Parathyroid adenoma (tissue), 2 donors: ENCODE data around the gene IL17RC.
A peak's percentile ranks its signal among the peaks of the same experiment; 100 is the strongest.
"Not testable (repeated sequence)": the region's sequence is repeated elsewhere in the genome, so short reads cannot be mapped to it uniquely, and the experiment has no call there.

Source experiments
- H2AFZ ChIP-seq: fragments of 300-600 bp; sonication (generic); one replicate; pipeline ENCODE4 v1.7.0; 2017; ENCODE audit warnings: antibody characterized with exemption, mild to moderate bottlenecking
- H3K27ac ChIP-seq: fragments of 300-600 bp; sonication (generic); one replicate; pipeline ENCODE4 v1.7.0; 2017
- H3K27me3 ChIP-seq: fragments of 300-600 bp; sonication (generic); one replicate; pipeline ENCODE4 v1.7.0; 2017; ENCODE audit warnings: low read length; ENCODE audit not compliant: control insufficient read depth, insufficient read depth
- H3K36me3 ChIP-seq: fragments of 300-600 bp; sonication (generic); one replicate; pipeline ENCODE4 v1.7.0; 2017; ENCODE audit warnings: low read length; ENCODE audit not compliant: control insufficient read depth, insufficient read depth
- H3K4me1 ChIP-seq: fragments of 300-600 bp; sonication (generic); one replicate; pipeline ENCODE4 v1.7.0; 2017; ENCODE audit warnings: control low read depth
- H3K4me2 ChIP-seq: fragments of 300-600 bp; sonication (generic); one replicate; pipeline ENCODE4 v1.7.0; 2017; ENCODE audit warnings: low read length
- H3K4me3 ChIP-seq: fragments of 300-600 bp; sonication (generic); one replicate; pipeline ENCODE4 v1.7.0; 2017; ENCODE audit warnings: low read depth, low read length
- H3K79me2 ChIP-seq: fragments of 300-600 bp; sonication (generic); one replicate; pipeline ENCODE4 v1.7.0; 2017; ENCODE audit warnings: control low read depth
- H3K9ac ChIP-seq: fragments of 300-600 bp; sonication (generic); one replicate; pipeline ENCODE4 v1.7.0; 2017; ENCODE audit warnings: mild to moderate bottlenecking
- H3K9me3 ChIP-seq: fragments of 300-600 bp; sonication (generic); one replicate; pipeline ENCODE4 v1.7.0; 2017; ENCODE audit warnings: low read length; ENCODE audit not compliant: control insufficient read depth
- CTCF ChIP-seq: fragments of 300-600 bp; sonication (generic); IDR thresholded peaks from one replicate; pipeline ENCODE4 v1.7.0; 2017; ENCODE audit warnings: antibody characterized with exemption, mild to moderate bottlenecking
- donor health status: primary hyperparathyroidism.

Gene IL17RC

GRCh38 chr3:9898467-9899241 is 18.2 kb upstream of the IL17RC start:
- H3K9me3 ChIP-seq, result no peaks in the 10 kb centered on the region
- H2AFZ ChIP-seq, result no peak overlapping the region
- TF ChIP-seq CTCF, result no peak
- no peaks in the 10 kb centered on the region for H3K36me3 ChIP-seq
- H3K27me3 ChIP-seq, result no peaks in the 10 kb centered on the region
- no peaks in the 10 kb centered on the region for H3K4me1 ChIP-seq
- no peak overlapping the region for H3K4me2 ChIP-seq
- no peak overlapping the region for H3K9ac ChIP-seq
- H3K27ac ChIP-seq, result no peak overlapping the region
- H3K4me3 ChIP-seq, result no peak overlapping the region
- H3K79me2 ChIP-seq, result peaks cover 9% of the 10 kb centered on the region

DNA sequence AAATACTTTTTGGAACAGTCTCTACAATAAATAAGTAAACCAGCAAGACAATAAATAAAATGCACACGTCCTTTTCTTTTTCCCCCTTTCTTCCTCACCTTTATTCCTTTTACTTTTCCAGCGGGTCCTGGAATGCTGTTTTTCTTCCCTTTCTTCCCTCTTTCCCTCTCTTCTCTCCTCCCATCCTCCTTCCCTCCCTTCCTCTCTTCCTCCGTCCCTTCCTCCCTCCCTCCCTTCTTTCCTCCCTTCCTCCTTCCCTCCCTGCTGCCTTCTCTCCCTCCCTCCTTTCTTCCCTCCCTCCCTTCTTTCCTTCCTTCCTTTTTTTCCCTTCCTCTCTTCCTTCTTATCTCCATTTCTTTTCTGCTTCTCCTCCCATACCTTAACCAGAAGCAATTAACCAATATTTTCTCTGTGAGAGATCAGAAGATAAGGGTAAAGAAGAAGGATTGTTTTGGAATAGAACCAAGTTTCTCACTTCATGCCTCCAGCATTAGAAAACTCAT is 17.6 kb upstream of the IL17RC start:
- H2AFZ ChIP-seq, result no peak overlapping the region
- H3K27me3 ChIP-seq, result no peaks in the 10 kb centered on the region
- H3K27ac ChIP-seq, result no peak overlapping the region
- H3K4me3 ChIP-seq, result no peak overlapping the region
- no peaks in the 10 kb centered on the region for H3K4me1 ChIP-seq
- no peaks in the 10 kb centered on the region for H3K36me3 ChIP-seq
- H3K9ac ChIP-seq, result no peak overlapping the region
- H3K79me2 ChIP-seq, result peaks cover 9% of the 10 kb centered on the region
- TF ChIP-seq CTCF, result no peak
- no peak overlapping the region for H3K4me2 ChIP-seq
- no peaks in the 10 kb centered on the region for H3K9me3 ChIP-seq

GRCh38 chr3:9900965-9901415 is 15.9 kb upstream of the IL17RC start:
- not testable (repeated sequence) for H3K79me2 ChIP-seq, H3K9ac ChIP-seq, H3K4me3 ChIP-seq, H3K9me3 ChIP-seq, H3K36me3 ChIP-seq, H3K4me2 ChIP-seq, H2AFZ ChIP-seq, H3K27ac ChIP-seq, H3K4me1 ChIP-seq, H3K27me3 ChIP-seq

- Histone ChIP-seq H3K9ac (no peak overlapping the region), H3K9me3 (no peaks in the 10 kb centered on the region), H3K36me3 (no peaks in the 10 kb centered on the region), H3K4me2 (no peak overlapping the region), H3K27me3 (no peaks in the 10 kb centered on the region), H3K79me2 (peaks cover 9% of the 10 kb centered on the region), H3K4me3 (no peak overlapping the region), H3K27ac (no peak overlapping the region), H3K4me1 (no peaks in the 10 kb centered on the region), H2AFZ (no peak overlapping the region)
- no peak for TF ChIP-seq CTCF
These were observed 14.9 kb upstream of the IL17RC start for GRCh38 chr3:9901967-9902366.

DNA sequence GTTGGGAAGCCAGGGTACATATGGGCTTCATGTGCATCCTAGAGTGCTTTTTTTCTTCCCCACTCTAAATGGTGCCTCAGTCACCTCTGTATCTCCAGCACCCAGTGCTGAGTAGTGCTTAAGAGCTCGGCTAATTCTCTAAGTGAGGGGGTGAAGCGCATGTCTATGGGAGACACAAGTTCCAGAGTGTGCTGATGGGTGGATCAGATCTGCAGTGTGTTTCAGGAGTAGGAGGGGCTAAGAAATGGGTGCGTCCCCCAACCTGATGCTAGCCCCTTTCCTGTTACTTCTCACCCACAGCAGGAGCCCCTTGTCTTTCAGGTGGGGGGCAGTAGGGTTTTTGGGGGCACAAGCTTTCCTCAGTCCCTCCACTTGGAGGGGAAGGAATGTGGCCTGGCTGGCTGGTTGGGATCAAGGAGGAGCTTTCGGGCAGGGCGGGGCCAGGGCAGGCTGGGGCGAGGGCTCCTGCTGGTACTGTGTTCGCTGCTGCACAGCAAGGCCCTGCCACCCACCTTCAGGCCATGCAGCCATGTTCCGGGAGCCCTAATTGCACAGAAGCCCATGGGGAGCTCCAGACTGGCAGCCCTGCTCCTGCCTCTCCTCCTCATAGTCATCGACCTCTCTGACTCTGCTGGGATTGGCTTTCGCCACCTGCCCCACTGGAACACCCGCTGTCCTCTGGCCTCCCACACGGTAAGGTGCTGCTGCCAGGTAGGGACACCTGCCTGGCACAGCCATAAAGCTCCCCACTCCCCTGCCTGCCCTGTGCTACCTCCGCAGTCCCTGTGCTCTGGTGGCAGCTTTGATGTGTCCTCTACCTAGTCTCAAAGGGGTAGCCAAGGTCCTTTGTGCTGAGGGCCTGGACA is 14.3 kb upstream of the IL17RC start, which contains the start of gene IL17RE:
TSS of gene IL17RE (plus strand) at position 477 of the 866 bp plus-strand sequence. CDS start at position 562, 85 bp downstream.
- no peaks in the 10 kb centered on the region for H3K9me3 ChIP-seq
- no peaks in the 10 kb centered on the region for H3K27me3 ChIP-seq
- no peaks in the 10 kb centered on the region for H3K4me1 ChIP-seq
- no peak within 1 kb of the TSS for H3K9ac ChIP-seq
- no peak within 1 kb of the TSS for H2AFZ ChIP-seq
- H3K36me3 ChIP-seq, result no peaks in the 10 kb centered on the region
- H3K4me2 ChIP-seq, result peak within 1 kb of the TSS; percentile 65
- TF ChIP-seq CTCF, result no peak
- no peak within 1 kb of the TSS for H3K27ac ChIP-seq
- H3K4me3 ChIP-seq, result peak within 1 kb of the TSS; percentile 60
- H3K79me2 ChIP-seq, result peaks cover 5% of the 10 kb centered on the region
